ENCODE measurements around the gene MAP3K8.

DNA sequence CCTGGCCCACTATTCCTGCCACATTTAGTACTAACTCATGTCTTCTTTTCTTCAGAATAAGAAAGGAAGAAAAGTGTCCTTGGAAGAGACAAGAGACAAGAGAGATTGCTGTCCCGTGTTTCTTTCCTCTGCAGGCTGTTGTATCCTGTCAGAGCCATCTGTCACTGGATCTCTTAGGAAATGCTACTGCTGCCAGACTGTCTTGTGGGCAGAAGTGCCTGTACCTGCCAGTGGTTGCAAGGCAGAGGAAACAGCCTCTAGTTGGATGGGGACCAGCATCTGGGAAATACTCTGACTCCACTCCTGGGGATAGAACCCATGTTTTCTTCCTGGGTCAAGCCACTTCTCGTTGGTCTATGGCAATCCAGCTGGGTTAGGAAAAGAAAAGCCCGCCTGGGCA, 16.7 kb upstream of the MAP3K8 start:
- TF ChIP-seq, protein P1, sequence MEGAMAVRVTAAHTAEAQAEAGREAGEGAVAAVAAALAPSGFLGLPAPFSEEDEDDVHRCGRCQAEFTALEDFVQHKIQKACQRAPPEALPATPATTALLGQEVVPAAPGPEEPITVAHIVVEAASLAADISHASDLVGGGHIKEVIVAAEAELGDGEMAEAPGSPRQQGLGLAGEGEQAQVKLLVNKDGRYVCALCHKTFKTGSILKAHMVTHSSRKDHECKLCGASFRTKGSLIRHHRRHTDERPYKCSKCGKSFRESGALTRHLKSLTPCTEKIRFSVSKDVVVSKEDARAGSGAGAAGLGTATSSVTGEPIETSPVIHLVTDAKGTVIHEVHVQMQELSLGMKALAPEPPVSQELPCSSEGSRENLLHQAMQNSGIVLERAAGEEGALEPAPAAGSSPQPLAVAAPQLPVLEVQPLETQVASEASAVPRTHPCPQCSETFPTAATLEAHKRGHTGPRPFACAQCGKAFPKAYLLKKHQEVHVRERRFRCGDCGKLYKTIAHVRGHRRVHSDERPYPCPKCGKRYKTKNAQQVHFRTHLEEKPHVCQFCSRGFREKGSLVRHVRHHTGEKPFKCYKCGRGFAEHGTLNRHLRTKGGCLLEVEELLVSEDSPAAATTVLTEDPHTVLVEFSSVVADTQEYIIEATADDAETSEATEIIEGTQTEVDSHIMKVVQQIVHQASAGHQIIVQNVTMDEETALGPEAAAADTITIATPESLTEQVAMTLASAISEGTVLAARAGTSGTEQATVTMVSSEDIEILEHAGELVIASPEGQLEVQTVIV (IDR thresholded peaks at IDR 0.05; ENCODE audit: borderline replicate concordance, partially characterized antibody): no peak
- TF ChIP-seq MLLT1 (IDR thresholded peaks at IDR 0.05): no peak
- TF ChIP-seq E2F4 (IDR thresholded peaks at IDR 0.05; ENCODE audit: low read depth, low read length): no peak
- TF ChIP-seq CTCF (IDR thresholded peaks at IDR 0.05 in 2 of 3, conservative IDR thresholded peaks at IDR 0.05 in 1 of 3; ENCODE audit: control insufficient read depth in 2 of 3, extremely low read depth in 1 of 3, insufficient read depth in 1 of 3, low read depth in 3 of 3, low read length in 3 of 3): no peak
- no peak for TF ChIP-seq PBX3 (IDR thresholded peaks at IDR 0.05; ENCODE audit: insufficient replicate concordance, low read depth, low read length)
- TF ChIP-seq POLR2AphosphoS5 (IDR thresholded peaks at IDR 0.05; ENCODE audit: low read length): no peak
